Measurements from ENCODE around the gene SEMA4C.
A peak's percentile ranks its signal among the peaks of the same experiment; 100 is the strongest.

Gene SEMA4C

GRCh38 chr2:96868555-96869280, 1.2 kb downstream of the SEMA4C start:
- TF ChIP-seq CTCF (conservative IDR thresholded peaks at IDR 0.05; ENCODE audit: low read depth, low read length): peak; percentile 58
- DNase-seq (ENCODE audit: low read depth): peak; percentile 61
- H3K4me3 ChIP-seq (ENCODE audit: low read length): peak overlapping the region; percentile 87

GRCh38 chr2:96867756-96868554, 1.9 kb downstream of the SEMA4C start:
- TF ChIP-seq CTCF (conservative IDR thresholded peaks at IDR 0.05; ENCODE audit: low read depth, low read length): no peak
- H3K4me3 ChIP-seq (ENCODE audit: low read length): peak overlapping the region; percentile 87
- no peak for DNase-seq (ENCODE audit: low read depth)

GRCh38 chr2:96866986-96867755, 2.7 kb downstream of the SEMA4C start:
- no peak for DNase-seq (ENCODE audit: low read depth)
- peak overlapping the region; percentile 87 for H3K4me3 ChIP-seq (ENCODE audit: low read length)
- TF ChIP-seq CTCF (conservative IDR thresholded peaks at IDR 0.05; ENCODE audit: low read depth, low read length): no peak

- no peak for TF ChIP-seq CTCF (conservative IDR thresholded peaks at IDR 0.05; ENCODE audit: low read depth, low read length)
- DNase-seq (ENCODE audit: low read depth): no peak
- peak overlapping the region; percentile 87 for H3K4me3 ChIP-seq (ENCODE audit: low read length)
These were observed 3.3 kb downstream of the SEMA4C start for GRCh38 chr2:96866586-96866985.

GRCh38 chr2:96866149-96866548, 3.7 kb downstream of the SEMA4C start:
- TF ChIP-seq CTCF (conservative IDR thresholded peaks at IDR 0.05; ENCODE audit: low read depth, low read length): no peak
- no peak overlapping the region for H3K4me3 ChIP-seq (ENCODE audit: low read length)
- DNase-seq (ENCODE audit: low read depth): no peak

- no peak for DNase-seq (ENCODE audit: low read depth)
- TF ChIP-seq CTCF (conservative IDR thresholded peaks at IDR 0.05; ENCODE audit: low read depth, low read length): no peak
- no peak overlapping the region for H3K4me3 ChIP-seq (ENCODE audit: low read length)
These were observed 4.2 kb downstream of the SEMA4C start for GRCh38 chr2:96865654-96866053.

Data from retinal pigment epithelial cell (primary cell).